Measurements from ENCODE around the gene CDH13. TPM values are rescaled to one million over a fixed set of nuclear protein-coding genes. Genes with fewer than 3 reads are reported as not detected.

CDH13 gene
- total RNA-seq, 2 donors from 2014 or later: 2.9 TPM; not detected in 1

- WGBS, 2 donors: 55 to 60% methylated on average over 2 of the region's 2 CpGs
- H3K27ac ChIP-seq: no peak overlapping the region
- TF ChIP-seq, protein P1, sequence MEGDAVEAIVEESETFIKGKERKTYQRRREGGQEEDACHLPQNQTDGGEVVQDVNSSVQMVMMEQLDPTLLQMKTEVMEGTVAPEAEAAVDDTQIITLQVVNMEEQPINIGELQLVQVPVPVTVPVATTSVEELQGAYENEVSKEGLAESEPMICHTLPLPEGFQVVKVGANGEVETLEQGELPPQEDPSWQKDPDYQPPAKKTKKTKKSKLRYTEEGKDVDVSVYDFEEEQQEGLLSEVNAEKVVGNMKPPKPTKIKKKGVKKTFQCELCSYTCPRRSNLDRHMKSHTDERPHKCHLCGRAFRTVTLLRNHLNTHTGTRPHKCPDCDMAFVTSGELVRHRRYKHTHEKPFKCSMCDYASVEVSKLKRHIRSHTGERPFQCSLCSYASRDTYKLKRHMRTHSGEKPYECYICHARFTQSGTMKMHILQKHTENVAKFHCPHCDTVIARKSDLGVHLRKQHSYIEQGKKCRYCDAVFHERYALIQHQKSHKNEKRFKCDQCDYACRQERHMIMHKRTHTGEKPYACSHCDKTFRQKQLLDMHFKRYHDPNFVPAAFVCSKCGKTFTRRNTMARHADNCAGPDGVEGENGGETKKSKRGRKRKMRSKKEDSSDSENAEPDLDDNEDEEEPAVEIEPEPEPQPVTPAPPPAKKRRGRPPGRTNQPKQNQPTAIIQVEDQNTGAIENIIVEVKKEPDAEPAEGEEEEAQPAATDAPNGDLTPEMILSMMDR (IDR thresholded peaks at IDR 0.05): no peak
- no peak for TF ChIP-seq POLR2A (IDR thresholded peaks at IDR 0.05)
- no peaks in the 10 kb centered on the region for H3K4me1 ChIP-seq
- intact Hi-C loops (cut with DNase I): no loop called here
- peaks cover 0 to 12% (median 0%) of the 10 kb centered on the region in 3 donors for H3K9me3 ChIP-seq
- no peak for ATAC-seq
- DNase-seq: no peak
- no peak overlapping the region for H3K4me3 ChIP-seq
- H3K36me3 ChIP-seq (replicated peaks in 1 of 2; ENCODE audit: insufficient read depth in 1 of 2, low read depth in 2 of 2): no peaks in the 10 kb centered on the region
- no peaks in the 10 kb centered on the region for H3K27me3 ChIP-seq
These were observed 473.9 kb downstream of the CDH13 start for GRCh38 chr16:83100679-83101078.

DNA sequence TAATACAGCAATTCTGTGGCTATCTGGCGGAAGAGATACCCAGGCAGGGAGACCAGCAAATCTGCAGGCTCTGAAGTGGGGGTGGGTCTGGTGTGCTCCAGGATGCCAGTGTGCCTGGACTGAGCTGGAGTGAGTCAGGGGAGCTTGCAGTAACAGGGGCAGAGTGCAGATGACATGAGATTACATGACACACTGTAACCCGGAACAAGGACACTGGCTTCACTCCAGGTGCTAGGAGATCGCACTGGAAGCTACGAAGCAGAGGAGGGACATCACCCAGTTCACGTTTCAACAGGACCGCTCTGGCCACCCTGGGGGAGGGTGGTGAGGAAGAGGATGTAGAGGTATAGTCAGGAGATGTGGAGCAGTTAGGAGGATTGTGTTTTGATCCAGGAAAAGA lies 475.6 kb downstream of the CDH13 start:
- intact Hi-C loops (cut with DNase I): no loop called here
- ATAC-seq: no peak
- TF ChIP-seq, protein P1 (IDR thresholded peaks at IDR 0.05): no peak
- no peak for TF ChIP-seq POLR2A (IDR thresholded peaks at IDR 0.05)

DNA sequence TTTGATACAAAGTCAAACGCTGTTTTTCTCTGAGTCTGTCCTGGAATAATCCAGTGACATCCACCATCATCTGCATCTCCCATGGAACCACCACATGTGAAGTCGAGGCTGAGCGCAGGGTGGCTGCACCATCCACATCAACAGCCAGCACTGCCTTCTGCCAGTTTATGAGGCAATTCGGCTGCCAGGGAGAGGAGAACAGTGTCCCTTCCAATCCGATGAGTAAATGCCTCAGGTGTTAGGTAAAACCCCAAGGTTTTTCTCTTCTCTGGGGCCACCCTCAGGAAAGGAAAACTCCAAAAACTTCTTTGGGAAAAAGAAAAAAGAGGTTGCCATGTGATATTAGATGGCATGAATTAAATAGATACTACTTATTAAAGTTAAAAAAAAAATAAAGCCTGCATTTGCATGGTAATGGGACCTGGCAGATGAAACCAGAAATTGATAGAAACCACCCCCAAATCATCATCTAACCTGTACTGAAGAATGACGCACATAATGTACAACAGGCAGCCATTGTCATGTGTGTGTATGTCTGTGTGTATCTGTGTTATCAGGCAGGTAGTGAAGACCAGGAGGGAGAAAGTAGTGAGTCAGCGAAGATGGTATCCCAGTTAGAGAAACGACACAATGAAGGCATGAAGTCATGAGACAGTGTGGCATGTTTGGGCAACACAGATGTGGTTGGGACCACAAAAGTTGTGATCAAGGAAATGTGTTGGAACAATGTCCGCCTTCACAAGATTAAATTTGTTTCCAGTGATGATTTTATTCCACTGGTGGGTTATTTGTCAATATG lies 478.7 kb downstream of the CDH13 start:
- no peaks in the 10 kb centered on the region for H3K36me3 ChIP-seq (replicated peaks in 1 of 2; ENCODE audit: insufficient read depth in 1 of 2, low read depth in 2 of 2)
- no peaks in the 10 kb centered on the region for H3K4me1 ChIP-seq
- TF ChIP-seq, protein P1 (IDR thresholded peaks at IDR 0.05): no peak
- no peak for DNase-seq
- 68 to 72% methylated on average over 9 of the region's 9 CpGs for WGBS, 2 donors
- no peaks in the 10 kb centered on the region for H3K27me3 ChIP-seq
- intact Hi-C loops (cut with DNase I): no loop called here
- ATAC-seq: no peak
- H3K4me3 ChIP-seq: no peak overlapping the region
- no peaks in the 10 kb centered on the region for H3K9me3 ChIP-seq
- H3K27ac ChIP-seq: no peak overlapping the region

More for the DNA sequence above, 475.6 kb downstream of the CDH13 start:
- DNase-seq: no peak
- no peaks in the 10 kb centered on the region for H3K27me3 ChIP-seq
- no peak overlapping the region for H3K27ac ChIP-seq
- no peaks in the 10 kb centered on the region for H3K36me3 ChIP-seq (replicated peaks in 1 of 2; ENCODE audit: insufficient read depth in 1 of 2, low read depth in 2 of 2)
- H3K4me3 ChIP-seq: no peak overlapping the region
- peaks cover 0 to 12% (median 0%) of the 10 kb centered on the region in 3 donors for H3K9me3 ChIP-seq
- H3K4me1 ChIP-seq: no peaks in the 10 kb centered on the region
- WGBS, 2 donors: 59 to 70% methylated on average over 6 of the region's 6 CpGs

DNA sequence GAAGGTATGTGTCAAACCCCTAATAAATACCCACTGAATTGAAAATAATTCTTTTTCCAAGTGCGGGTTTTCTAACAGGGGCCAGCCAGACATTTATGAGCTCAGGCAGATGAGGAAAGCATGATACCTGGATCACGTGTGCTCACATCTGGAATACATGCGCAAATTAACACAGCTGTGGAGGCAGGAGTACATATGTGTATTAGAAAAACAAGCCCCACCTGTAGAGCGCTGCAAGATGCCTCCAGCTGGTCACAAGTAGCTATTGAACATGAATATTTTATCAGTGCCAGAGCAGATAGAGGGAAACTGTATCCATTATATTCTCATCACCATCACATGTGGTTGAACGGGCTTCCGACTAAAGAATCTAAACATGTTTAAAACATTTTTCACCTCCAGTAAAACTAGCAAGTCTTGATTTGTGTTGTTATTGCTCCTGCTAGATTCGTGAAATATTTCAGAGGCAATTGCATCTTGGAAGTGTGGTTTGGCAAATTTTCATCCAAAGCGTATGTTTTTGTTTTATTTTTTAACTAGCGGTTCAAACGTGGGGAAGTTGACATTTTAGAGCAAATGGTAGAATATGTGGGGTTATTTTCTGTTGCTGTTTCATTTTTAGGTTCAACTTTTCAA lies 482.8 kb downstream of the CDH13 start:
- ATAC-seq (no peak), DNase-seq (no peak)
- TF ChIP-seq, protein P1 (IDR thresholded peaks at IDR 0.05): no peak
- TF ChIP-seq POLR2A (IDR thresholded peaks at IDR 0.05): no peak
- WGBS, 2 donors: 57 to 60% methylated on average over 10 of the region's 10 CpGs
- Histone ChIP-seq H3K4me1 (no peaks in the 10 kb centered on the region), H3K27me3 (no peaks in the 10 kb centered on the region), H3K27ac (no peak overlapping the region), H3K36me3 (replicated peaks in 1 of 2; ENCODE audit: insufficient read depth in 1 of 2, low read depth in 2 of 2) (no peaks in the 10 kb centered on the region), H3K9me3 (no peaks in the 10 kb centered on the region), H3K4me3 (no peak overlapping the region)
- intact Hi-C loops (cut with DNase I): no loop called here

Data from body of pancreas (tissue), 4 donors.